T-helper 17 cell (primary cell): Measurements from ENCODE around the gene GRID1. TPM values are rescaled to one million over a fixed set of nuclear protein-coding genes. Genes with fewer than 3 reads are reported as not detected.
"Not testable (repeated sequence)": the region's sequence is repeated elsewhere in the genome, so short reads cannot be mapped to it uniquely, and the experiment has no call there.

Experiments used
- ATAC-seq: fragments of 150-1000 bp; cut with Tn5 transposase; 2 replicates; pipeline ENCODE4 v1.10.0; 2021; ENCODE audit warnings: mild to moderate bottlenecking, moderate library complexity
- DNase-seq, 3 donors: peaks; one replicate each; pipeline versions ENCODE4 v3.0.0 to v3.0.0-alpha.2; 2020 to 2021
- H3K9me3 ChIP-seq: one replicate; pipeline ENCODE4 v1.7.0; 2013; ENCODE audit warnings: low read length, mild to moderate bottlenecking; ENCODE audit not compliant: control insufficient read depth, poor library complexity, severe bottlenecking
- H3K27ac Mint-ChIP-seq: one replicate; pipeline ENCODE4 v1.8.0; 2022; ENCODE audit warnings: mild to moderate bottlenecking, moderate library complexity, mixed read lengths
- H3K27me3 Mint-ChIP-seq: one replicate; pipeline ENCODE4 v1.8.0; 2022; ENCODE audit warnings: mixed read lengths
- H3K36me3 Mint-ChIP-seq: one replicate; pipeline ENCODE4 v1.8.0; 2022; ENCODE audit warnings: low read depth, mixed read lengths
- H3K4me1 Mint-ChIP-seq: one replicate; pipeline ENCODE4 v1.8.0; 2022; ENCODE audit warnings: mild to moderate bottlenecking, mixed read lengths
- H3K4me3 Mint-ChIP-seq: one replicate; pipeline ENCODE4 v1.8.0; 2022; ENCODE audit warnings: mild to moderate bottlenecking, moderate library complexity, mixed read lengths
- total RNA-seq, 4 donors: library from RNA in 2 of 4; stranded (reverse) in 2 of 4; gene quantifications; one replicate each; pipeline ENCODE4 v1.2.3 and lab custom pipeline; 2022 to 2026

The GRID1 gene
- total RNA-seq, 2 donors from 2014 or later, result not detected

- ATAC-seq, H3K9me3 ChIP-seq, DNase-seq, H3K27ac Mint-ChIP-seq, H3K36me3 Mint-ChIP-seq: not testable (repeated sequence)
- peaks cover 54% of the 10 kb centered on the region for H3K27me3 Mint-ChIP-seq
- H3K4me3 Mint-ChIP-seq, result peak overlapping the region; percentile 85
- H3K4me1 Mint-ChIP-seq, result peaks cover 12% of the 10 kb centered on the region
Measured at GRCh38 chr10:86389109-86389440, 22.5 kb upstream of the GRID1 start.

DNA sequence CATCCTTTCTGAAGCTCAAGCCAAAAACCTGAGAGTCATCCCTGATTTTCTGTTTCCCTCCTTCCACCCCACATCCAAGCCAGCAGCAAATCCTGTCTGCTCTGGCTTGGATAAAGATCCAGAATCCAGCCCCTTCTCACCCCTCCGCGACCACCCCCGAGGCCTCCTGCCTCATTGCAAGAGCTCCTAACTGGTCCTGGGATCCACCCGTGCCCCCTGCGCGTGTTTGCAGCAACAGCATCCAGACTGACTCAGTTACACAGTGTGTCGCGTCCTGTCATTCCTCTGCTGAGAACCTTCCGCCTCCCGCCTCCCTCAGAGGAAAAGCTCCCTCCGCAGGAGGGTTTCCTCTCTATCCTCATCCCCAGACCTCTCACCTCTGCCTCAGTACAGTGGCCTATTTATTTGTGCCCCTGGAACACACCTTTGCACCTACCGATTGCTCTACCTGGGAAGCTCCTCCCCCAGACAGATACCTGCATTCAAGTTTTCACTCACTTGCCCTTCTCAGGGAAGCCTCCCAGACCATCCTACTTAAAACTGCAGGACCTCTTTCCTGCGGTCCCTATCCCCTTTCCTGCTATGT, 21.6 kb upstream of the GRID1 start:
- H3K9me3 ChIP-seq, result no peaks in the 10 kb centered on the region
- Mint-ChIP-seq H3K4me3 (peak overlapping the region; percentile 59), H3K4me1 (peaks cover 12% of the 10 kb centered on the region), H3K36me3 (peaks cover 5% of the 10 kb centered on the region), H3K27ac (no peak overlapping the region), H3K27me3 (peaks cover 56% of the 10 kb centered on the region)
- no peak for DNase-seq
- ATAC-seq, result no peak

GRCh38 chr10:86387178-86387794, 20.7 kb upstream of the GRID1 start:
- H3K9me3 ChIP-seq, result no peaks in the 10 kb centered on the region
- Mint-ChIP-seq H3K4me1 (peaks cover 12% of the 10 kb centered on the region), H3K4me3 (peak overlapping the region; percentile 15), H3K27me3 (peaks cover 54% of the 10 kb centered on the region), H3K27ac (no peak overlapping the region), H3K36me3 (peaks cover 5% of the 10 kb centered on the region)
- ATAC-seq, result no peak
- DNase-seq, result no peak

DNA sequence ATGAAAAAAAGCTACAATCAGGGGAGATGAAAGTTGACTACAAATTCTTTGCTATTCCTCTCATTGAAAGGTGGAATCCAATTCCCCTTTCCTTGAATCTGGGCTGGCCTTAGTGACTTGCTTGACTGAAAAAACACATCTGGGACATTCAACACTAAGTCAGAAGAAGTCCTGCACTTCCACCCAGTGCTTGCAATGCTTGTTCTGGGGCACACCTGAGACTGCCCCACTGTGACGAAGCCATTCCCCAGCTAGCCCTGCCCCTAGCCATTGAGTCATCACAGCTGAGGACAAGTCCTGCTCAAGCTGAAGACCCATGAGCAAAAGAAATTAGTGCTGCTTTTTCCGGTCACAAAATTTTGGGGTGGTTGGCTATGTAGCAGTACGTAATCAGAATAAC, 19.2 kb upstream of the GRID1 start:
- Mint-ChIP-seq H3K27me3 (peaks cover 50% of the 10 kb centered on the region), H3K36me3 (peaks cover 5% of the 10 kb centered on the region)

DNA sequence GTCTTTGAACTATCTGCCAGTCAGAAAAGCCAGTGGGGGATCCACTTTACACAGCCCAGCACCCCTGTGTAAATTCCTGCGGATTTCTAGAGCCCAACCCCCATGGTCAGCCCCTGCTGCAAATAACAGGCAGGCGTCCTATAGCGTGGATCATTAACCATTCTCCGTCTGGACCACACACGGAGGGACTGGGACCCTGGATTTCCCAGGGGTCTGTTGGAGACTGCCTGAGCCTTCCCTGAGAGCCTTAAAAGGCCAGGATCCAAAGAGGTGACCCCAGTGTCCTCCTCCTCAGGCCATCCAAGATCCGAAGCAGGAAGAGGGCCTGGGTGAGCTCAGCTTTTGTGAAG, 11.2 kb upstream of the GRID1 start:
- H3K27me3 Mint-ChIP-seq, result peaks cover 66% of the 10 kb centered on the region
- ATAC-seq (no peak), DNase-seq (no peak)
- H3K36me3 Mint-ChIP-seq, result no peaks in the 10 kb centered on the region
- H3K9me3 ChIP-seq, result no peaks in the 10 kb centered on the region
- no peak overlapping the region for H3K27ac Mint-ChIP-seq
- H3K4me1 Mint-ChIP-seq, result no peaks in the 10 kb centered on the region
- no peak overlapping the region for H3K4me3 Mint-ChIP-seq

More for the DNA sequence above, 19.2 kb upstream of the GRID1 start:
- ATAC-seq (no peak), DNase-seq (no peak)
- Mint-ChIP-seq H3K4me1 (peaks cover 9% of the 10 kb centered on the region), H3K27ac (no peak overlapping the region), H3K4me3 (no peak overlapping the region)
- no peaks in the 10 kb centered on the region for H3K9me3 ChIP-seq

DNA sequence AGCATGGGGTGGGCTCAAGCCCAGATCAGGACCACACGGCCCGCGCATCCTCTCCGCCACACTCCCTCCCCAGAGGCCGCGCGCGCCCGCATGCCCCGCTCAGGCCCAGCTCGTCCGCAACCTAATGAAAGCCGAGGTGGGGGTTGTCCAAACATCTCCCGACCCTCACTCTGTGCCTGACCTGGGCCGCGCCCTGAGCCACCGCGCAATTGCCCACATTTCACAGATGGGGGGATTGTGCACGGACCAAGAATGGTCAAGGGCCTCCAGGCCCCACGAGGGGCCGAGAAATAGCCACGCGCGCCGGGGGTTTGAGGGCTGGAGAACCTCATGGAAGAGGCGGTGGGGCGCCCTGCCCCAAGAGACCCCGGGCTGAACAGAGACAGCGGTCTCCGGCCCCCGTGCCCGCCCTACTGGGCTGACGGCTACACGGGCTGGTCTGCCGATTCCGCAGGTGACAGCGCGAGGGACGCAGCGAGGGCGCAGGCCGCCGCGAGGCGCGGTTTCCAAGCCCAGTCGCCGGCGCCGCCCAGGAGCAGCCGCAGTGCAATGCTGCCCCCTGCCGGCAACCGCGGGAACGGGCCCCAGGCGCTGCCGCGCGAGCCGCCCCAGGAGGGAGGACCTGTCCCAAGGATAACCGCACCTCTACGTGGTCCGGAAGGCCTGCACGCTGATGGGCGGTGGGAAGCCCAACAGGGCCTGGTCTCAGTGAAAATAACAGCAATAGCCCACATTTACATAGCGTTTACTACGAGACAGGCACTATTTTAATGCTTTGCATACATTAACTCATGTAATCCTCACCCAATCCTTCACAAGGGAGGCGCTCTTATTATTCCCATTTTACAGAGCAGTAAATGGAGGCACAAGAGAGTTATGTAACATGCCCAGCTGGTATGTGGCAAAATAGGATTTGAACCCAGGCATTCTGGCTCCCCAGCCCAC, 10.5 kb upstream of the GRID1 start:
- Mint-ChIP-seq H3K27ac (no peak overlapping the region), H3K36me3 (no peaks in the 10 kb centered on the region), H3K4me1 (no peaks in the 10 kb centered on the region), H3K4me3 (peak overlapping the region; percentile 9), H3K27me3 (peaks cover 70% of the 10 kb centered on the region)
- DNase-seq (peak; percentile 71 to 89 (median 76)), ATAC-seq (peak; percentile 98)
- no peaks in the 10 kb centered on the region for H3K9me3 ChIP-seq

GRCh38 chr10:86376403-86376802, 9.8 kb upstream of the GRID1 start:
- Mint-ChIP-seq H3K27me3 (peaks cover 70% of the 10 kb centered on the region), H3K36me3 (no peaks in the 10 kb centered on the region), H3K27ac (no peak overlapping the region), H3K4me1 (no peaks in the 10 kb centered on the region), H3K4me3 (no peak overlapping the region)
- no peaks in the 10 kb centered on the region for H3K9me3 ChIP-seq
- ATAC-seq (no peak), DNase-seq (no peak)

GRCh38 chr10:86375204-86375603, 8.6 kb upstream of the GRID1 start:
- Mint-ChIP-seq H3K27ac (no peak overlapping the region), H3K4me3 (no peak overlapping the region), H3K4me1 (peaks cover 2% of the 10 kb centered on the region), H3K36me3 (peaks cover 2% of the 10 kb centered on the region), H3K27me3 (peaks cover 70% of the 10 kb centered on the region)
- ATAC-seq, result no peak
- H3K9me3 ChIP-seq, result no peaks in the 10 kb centered on the region
- DNase-seq, result no peak

- no peak overlapping the region for H3K27ac Mint-ChIP-seq
- H3K9me3 ChIP-seq, result no peaks in the 10 kb centered on the region
- peaks cover 4% of the 10 kb centered on the region for H3K36me3 Mint-ChIP-seq
- H3K4me3 Mint-ChIP-seq, result no peak overlapping the region
- ATAC-seq (no peak), DNase-seq (no peak)
- H3K27me3 Mint-ChIP-seq, result peaks cover 70% of the 10 kb centered on the region
- H3K4me1 Mint-ChIP-seq, result peaks cover 2% of the 10 kb centered on the region
Measured at GRCh38 chr10:86374664-86375063, 8.1 kb upstream of the GRID1 start.

DNA sequence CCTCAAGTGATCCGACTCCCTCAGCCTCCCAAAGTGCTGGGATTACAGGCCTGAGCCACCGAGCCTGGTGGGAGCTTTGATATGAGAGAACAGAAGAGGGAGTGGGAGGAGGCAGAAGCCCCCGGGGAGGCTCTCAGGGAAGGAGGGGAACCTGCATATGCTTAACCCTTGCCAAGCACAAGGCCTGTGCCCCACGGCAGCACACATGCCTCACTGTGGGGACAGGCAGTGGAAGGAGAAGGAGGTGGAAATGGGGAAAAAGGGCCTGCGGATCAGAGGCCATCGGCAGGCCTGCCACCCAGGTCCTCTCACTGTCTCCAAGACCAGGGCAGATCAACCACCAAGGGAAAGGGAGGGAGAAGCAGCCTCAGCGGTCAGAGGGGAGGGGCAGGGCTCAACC, 7.2 kb upstream of the GRID1 start:
- H3K9me3 ChIP-seq, result no peaks in the 10 kb centered on the region
- Mint-ChIP-seq H3K4me3 (no peak overlapping the region), H3K4me1 (peaks cover 2% of the 10 kb centered on the region), H3K27ac (no peak overlapping the region), H3K27me3 (peaks cover 72% of the 10 kb centered on the region), H3K36me3 (peaks cover 4% of the 10 kb centered on the region)
- no peak for DNase-seq
- ATAC-seq, result no peak

DNA sequence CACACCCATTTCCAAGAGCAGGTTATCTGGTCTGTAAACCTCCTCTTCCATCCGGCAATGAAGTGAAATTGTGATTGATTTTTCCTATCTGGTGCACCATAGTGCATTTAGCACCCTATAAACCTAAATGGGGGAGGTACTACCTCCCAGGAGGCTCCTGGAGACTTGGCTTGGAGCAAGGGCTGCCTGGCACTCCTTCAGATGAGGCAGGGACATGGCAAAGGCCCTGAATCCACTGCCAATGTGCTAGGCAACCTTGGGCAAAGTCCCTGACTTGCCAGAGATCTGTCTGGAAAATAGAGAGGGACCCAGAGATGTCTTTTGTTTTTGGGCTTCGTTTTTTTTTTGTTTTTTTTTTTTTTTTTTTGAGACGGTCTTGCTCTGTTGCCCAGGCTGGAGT, 6.7 kb upstream of the GRID1 start:
- H3K36me3 Mint-ChIP-seq, result peaks cover 4% of the 10 kb centered on the region
- H3K4me1 Mint-ChIP-seq, result peaks cover 2% of the 10 kb centered on the region
- DNase-seq (no peak), ATAC-seq (no peak)
- no peak overlapping the region for H3K27ac Mint-ChIP-seq
- H3K27me3 Mint-ChIP-seq, result peaks cover 72% of the 10 kb centered on the region
- H3K4me3 Mint-ChIP-seq, result no peak overlapping the region
- H3K9me3 ChIP-seq, result no peaks in the 10 kb centered on the region

DNA sequence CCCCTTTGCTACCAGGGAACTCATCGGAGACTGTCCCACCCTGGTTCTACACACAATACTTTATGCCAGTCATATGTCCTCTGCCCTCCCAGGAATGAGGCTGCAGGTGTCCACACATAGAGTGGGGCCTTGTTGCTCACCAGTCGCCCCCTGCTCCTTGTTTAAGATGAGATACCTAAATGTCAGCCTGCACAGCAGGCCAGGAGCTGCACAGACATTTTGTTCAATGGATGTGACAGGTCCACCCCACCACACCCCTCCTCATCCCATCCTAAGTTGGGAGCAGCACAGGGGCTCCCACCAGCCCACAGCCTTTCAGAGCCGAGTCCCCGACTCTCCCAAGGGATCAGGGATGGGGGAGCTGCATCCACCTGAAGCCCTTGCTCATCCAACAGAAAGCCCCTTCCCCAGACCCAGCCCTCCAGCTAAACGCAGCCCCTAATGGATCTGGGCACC, 6.2 kb upstream of the GRID1 start:
- ATAC-seq (no peak), DNase-seq (no peak)
- peaks cover 72% of the 10 kb centered on the region for H3K27me3 Mint-ChIP-seq
- H3K27ac Mint-ChIP-seq, result no peak overlapping the region
- no peaks in the 10 kb centered on the region for H3K9me3 ChIP-seq
- peaks cover 8% of the 10 kb centered on the region for H3K36me3 Mint-ChIP-seq
- H3K4me3 Mint-ChIP-seq, result no peak overlapping the region
- H3K4me1 Mint-ChIP-seq, result peaks cover 2% of the 10 kb centered on the region

GRCh38 chr10:86372119-86372783, 5.7 kb upstream of the GRID1 start:
- peaks cover 2% of the 10 kb centered on the region for H3K4me1 Mint-ChIP-seq

More at GRCh38 chr10:86372119-86372783, 5.7 kb upstream of the GRID1 start:
- peaks cover 75% of the 10 kb centered on the region for H3K27me3 Mint-ChIP-seq
- H3K4me3 Mint-ChIP-seq, result no peak overlapping the region
- H3K27ac Mint-ChIP-seq, result no peak overlapping the region
- peaks cover 8% of the 10 kb centered on the region for H3K36me3 Mint-ChIP-seq
- ATAC-seq (no peak), DNase-seq (no peak)
- H3K9me3 ChIP-seq, result no peaks in the 10 kb centered on the region
